ENCODE data around the gene GRIA4.

DNA sequence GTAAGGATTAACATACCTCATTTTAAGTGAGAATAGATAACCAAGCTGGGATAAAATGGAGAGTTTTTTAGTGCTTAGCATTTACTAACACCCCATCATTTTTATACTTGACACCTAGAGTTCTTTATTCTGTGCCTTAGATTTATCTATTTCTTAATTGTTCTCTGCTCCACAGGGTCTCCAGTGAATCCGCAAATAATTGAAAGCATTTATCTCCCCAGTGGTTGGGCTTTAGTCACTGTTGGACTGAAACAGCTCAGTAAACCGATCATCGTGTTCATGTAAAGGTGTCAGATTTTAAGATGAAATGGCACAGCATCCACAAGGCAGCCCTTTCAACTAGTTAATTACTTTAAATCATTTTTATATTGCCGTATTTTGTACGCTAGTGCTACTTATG lies 17.8 kb upstream of the GRIA4 start:
- no peak for TF ChIP-seq POLR2A (IDR thresholded peaks at IDR 0.05)
- TF ChIP-seq, protein P1, sequence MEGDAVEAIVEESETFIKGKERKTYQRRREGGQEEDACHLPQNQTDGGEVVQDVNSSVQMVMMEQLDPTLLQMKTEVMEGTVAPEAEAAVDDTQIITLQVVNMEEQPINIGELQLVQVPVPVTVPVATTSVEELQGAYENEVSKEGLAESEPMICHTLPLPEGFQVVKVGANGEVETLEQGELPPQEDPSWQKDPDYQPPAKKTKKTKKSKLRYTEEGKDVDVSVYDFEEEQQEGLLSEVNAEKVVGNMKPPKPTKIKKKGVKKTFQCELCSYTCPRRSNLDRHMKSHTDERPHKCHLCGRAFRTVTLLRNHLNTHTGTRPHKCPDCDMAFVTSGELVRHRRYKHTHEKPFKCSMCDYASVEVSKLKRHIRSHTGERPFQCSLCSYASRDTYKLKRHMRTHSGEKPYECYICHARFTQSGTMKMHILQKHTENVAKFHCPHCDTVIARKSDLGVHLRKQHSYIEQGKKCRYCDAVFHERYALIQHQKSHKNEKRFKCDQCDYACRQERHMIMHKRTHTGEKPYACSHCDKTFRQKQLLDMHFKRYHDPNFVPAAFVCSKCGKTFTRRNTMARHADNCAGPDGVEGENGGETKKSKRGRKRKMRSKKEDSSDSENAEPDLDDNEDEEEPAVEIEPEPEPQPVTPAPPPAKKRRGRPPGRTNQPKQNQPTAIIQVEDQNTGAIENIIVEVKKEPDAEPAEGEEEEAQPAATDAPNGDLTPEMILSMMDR (IDR thresholded peaks at IDR 0.05): no peak

Data from uterus (tissue), 2 donors.